GM21528 (cell line): ENCODE data around the gene MEP1A.
"Not testable (repeated sequence)": the region's sequence is repeated elsewhere in the genome, so short reads cannot be mapped to it uniquely, and the experiment has no call there.

Source experiments
- ATAC-seq: cut with Tn5 transposase; IDR thresholded peaks from one replicate; pipeline ENCODE4 v1.9.1; 2021; ENCODE audit warnings: mild to moderate bottlenecking, moderate library complexity; ENCODE audit not compliant: unreplicated experiment, low FRiP score

MEP1A gene

GRCh38 chr6:46773201-46773855, 19.9 kb upstream of the MEP1A start:
- ATAC-seq = no peak

DNA sequence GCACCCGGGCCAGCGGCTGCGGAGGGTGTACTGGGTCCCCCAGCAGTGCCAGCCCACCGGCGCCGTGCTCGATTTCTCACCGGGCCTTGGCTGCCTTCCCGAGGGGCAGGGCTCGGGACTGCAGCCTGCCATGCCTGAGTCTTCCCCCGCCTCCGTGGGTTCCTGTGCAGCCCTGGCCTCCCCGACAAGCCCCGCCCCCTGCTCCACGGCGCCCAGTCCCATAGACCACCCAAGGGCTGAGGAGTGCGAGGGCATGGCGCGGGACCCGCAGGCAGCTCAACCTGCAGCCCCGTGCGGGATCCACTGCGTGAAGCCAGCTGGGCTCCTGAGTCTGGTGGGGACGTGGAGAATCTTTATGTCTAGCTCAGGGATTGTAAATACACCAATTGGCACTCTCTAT, 18.5 kb upstream of the MEP1A start:
- not testable (repeated sequence) for ATAC-seq

- ATAC-seq = no peak
Observed at GRCh38 chr6:46776070-46776712, 17.0 kb upstream of the MEP1A start.

DNA sequence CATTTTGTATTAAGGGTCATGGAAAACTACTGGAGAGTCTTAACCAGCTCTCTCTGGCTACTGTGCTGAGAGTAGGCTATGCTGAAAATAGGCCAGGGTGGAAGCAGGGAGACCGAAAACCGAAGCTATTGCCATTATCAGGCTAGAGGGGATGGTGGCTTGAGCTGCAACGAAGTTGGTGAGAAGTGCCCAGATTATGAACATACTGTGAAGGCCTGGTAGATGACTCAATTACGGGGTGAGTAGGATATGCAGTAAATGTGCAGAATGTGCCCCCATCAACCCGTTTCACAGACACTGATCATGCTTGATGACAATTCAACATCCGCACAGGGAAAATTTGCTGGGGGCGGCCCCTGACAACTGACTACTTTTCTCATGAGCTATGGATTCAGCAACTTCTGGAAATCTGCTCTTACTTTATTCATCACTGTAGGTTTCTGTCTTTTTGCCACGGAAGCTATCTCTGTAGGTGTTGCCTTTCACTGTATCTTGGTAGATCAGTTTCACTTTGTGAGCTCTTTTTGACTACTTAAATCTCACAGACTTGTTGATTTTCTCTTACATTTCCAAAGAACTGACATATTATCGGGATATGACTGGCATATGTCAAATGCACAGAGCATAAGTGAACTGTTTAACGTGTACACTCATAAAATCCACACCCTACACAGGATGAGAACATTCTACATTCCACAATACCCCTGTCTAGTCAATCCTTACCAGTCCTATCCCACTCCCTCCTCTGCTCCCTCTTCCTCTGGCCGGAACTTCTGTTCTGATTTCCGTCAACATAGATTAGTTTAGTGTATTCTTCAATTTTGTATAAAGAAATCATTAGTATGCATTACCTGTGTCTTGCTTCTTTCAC, 15.5 kb upstream of the MEP1A start:
- ATAC-seq = no peak

GRCh38 chr6:46781478-46782378, 11.5 kb upstream of the MEP1A start:
- ATAC-seq = no peak

DNA sequence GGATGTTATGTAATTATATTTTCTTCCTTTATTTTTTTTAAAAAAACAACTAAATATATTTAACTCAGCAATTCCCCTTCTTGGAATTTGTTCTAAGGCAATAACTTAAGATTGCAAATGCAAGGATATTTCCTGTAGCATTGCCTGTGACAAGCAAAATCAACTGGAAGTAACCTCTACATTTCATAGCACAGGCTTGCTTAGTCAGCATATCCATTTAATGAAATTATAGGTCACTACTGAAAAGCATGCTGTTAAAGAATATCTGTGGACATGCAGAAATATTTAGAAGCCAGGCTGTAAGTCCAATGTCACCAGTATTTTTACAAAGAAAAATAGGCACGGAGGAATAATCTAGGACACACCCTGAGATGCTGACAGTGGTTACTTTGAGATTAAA, 8.7 kb upstream of the MEP1A start:
- no peak for ATAC-seq

DNA sequence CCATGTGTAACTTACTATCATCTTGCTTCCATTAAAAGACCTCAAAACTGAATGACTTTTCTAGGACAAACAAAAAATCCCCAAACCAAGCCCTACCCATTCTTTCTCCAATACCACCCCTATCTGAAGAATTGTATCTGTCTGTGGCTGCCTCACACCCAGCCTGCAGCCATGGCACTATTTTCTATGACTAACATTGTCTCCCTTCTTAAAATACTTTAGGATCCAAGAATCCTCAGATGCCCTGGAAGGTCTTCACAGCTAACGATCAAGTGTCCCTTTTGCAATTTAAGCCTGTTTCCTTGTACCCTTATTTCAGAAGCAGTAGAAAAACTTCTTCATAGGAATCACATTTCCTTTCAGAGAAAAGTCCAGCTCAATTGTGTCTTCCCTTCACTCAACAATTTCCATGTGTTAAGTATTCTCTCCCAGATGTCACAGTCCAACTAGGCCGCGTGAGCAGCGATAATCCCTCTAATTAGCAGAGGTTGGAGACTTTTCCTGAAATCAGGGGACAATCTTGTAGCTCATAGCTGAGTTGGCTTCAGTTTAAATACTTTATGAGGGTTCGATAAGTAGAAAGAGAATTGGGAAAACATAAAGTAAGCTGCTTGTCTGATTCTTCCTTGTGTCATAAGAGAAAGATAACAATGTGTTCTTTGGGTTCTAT, 5.2 kb upstream of the MEP1A start:
- ATAC-seq = no peak

DNA sequence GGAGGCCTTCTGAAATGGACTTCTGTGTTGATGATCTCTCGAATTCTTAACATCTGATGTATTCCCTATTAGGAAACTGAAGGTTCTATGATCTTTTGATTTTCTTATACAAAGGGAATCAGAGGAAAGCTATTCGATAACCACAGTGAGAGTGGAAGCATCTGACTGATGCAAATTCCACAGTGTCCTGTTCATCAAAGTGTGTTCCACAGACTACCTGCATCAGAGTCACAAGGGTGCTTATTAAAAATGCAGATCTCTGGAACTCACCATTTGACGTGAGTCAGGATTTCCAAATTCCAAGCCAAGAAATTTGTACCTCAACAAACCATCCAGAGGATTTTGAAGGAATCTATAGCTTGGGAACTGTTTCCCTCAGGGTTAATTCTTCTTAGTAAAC, 4.4 kb upstream of the MEP1A start:
- ATAC-seq = no peak

DNA sequence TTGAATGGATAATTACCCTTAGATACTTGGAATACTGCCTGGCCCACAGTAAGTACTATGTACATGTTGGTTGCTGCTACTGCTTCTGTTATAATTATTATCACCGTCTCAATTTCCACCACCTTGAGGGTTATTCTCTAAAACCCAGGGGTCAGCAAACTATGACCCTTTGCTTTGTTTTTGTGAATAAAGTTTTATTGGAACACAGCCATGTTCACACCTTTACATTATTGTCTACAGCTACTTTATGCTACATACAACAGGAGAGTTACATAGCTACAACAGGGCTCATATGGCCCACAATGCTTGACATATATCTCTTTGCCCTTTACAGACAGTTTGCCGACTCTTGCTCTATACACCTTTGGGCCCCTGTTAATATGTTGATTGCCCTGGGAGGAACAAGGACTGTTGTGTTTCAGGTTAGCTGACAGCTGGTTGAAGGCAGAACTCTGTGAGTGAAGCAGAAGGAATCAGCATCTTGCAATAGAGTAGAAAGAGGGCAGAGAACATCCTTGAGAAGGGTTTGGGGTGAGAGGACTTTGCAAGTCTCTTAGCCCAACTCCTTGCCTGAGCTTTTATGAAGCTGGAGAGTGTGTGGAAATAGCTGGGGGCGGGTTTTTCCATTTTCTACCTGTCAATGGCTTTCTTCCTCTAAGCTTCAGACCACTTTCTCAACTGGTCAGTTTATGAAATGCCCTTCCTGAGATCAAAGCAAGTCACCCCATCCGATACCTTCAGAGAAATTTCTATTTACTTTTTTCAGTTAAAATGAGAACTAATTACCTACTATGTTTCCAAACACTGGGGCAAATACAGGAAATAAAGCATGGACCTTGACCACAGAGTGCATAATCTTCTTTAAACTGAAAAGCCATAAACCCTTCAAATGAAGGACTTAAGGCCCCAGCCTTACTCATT, 3.5 kb upstream of the MEP1A start:
- ATAC-seq = no peak

DNA sequence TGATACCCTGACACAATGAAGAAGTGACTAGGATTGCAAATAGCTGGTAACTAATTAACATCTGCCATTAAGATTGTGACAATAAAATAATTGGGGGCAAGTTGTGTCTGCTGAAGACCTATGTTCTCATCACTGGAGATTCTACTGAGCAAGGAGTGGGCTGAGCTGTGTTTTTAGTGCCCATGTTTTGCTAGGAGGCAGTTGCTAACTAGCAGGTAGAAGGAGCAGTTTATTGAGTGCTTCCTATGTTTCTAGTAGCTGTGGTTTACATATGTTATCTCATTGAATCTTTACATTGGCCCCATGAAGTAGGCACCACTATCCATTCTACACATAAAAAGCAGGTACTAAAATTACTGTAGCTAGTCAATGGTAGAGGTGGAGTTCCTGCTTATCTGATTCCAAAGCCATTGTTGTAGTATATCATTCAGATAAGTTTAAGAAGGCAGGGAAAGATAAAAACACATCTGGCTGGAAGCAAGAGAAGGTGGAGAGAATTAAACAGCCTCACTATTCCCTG, 2.8 kb upstream of the MEP1A start:
- no peak for ATAC-seq

DNA sequence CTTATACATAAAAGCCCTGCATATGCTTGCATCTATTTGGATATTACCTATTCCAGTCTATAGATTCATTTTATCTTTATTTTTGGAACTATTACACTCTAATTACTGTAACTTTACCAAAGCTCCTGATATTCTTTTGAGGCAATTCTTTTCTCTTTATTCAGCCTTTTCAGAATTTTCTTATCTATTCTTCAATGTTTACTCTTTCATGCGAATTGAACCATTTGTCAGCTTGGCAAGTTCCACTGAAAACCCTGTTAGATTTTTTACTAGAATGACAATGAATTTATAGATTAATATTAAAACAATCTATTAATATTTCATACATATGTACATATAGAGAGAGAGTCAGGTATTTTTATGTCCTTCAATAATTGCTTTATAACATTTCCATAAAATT, 554 bp upstream of the MEP1A start:
- no peak for ATAC-seq

DNA sequence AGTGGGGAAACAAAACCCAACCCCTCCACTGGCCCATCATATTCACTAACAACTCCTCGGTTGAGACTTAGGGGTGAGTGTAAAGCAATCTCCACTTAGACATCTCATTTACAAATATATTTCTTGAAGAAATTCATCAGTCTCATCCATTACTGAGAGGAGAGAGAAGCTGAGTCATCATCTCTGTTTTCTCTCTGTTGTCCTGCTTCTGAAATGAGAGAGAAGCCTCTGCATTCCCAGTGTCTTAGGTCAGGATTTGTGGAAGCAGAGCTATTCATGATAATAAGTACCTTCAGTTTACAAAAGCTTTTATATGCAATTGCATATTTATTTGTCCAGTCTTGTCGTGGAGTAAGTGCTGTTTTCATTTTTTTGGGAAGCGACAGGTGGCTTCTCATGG, 879 bp downstream of the MEP1A start:
- no peak for ATAC-seq

- no peak for ATAC-seq
Observed at GRCh38 chr6:46795816-46796215, 2.6 kb downstream of the MEP1A start.

DNA sequence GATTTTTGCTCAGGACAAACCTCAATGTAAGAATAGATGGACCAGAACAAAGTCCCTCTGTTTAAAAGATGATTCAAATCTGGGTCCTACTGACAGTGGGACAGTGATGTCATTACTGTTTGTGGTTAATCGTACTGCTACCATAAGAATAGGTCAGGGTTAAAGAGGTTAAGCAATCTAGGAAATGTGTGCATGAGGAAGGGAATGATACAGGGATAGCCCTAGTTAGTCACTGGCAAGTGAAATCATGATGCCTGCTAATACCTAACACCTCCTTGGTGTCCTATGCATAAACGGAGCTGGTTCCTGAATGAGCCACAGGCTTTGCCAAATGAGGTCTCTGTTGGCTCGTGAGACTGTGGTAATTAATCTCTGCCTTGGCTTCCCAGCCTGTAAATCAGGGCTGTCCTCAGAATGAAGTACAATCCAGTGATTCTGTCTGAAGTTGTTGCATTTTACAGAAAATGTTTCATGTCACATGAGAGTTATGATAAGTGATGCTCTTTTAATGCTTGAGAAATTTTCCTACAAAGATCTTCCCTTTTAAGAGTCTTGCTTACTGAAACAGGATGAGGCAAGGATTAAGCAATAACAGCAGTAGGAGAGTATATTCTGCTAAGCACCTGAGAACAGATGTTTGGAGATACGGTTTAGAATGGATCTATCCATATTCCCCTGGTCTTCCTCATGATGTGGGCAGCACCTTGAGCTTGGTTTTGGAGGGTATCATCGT, 3.8 kb downstream of the MEP1A start:
- ATAC-seq = no peak

DNA sequence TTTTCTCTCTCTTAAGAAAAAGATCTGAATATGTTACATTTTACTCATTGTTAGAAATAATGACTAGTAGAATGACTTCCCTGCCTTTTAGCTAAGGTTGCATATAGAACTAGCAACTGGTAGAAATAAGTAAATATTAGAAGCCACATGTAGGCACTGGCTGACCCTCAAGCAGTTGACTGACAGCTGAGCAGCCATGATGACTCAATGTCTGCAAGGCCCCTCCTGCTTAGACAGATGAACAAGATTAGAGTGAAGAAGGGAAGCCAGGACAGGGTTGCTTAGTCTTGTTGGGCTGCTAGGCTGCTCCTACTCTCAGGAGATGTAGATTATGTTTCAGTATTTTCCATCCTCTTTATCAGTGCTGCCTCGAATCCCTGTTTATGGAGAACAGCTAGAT, 6.5 kb downstream of the MEP1A start:
- no peak for ATAC-seq

DNA sequence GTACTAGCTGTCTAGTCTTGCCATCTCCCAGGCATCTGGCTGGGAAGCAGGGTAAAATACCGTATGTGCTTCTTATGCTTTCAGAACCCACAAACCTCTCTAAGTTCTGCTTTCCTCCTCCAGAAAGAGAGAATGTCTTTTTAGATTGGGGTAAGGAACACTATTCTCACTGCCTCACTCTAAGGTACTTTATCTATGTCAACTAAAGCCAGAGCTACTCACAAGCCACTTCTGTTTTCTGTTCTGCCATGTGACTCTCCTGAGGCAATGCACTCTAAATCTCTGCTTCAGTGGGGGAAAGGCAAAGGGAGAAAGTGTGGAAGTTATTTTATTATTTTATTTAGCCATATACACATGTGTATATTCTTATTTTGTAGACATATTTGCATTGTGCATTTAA, 15.6 kb downstream of the MEP1A start:
- no peak for ATAC-seq

- no peak for ATAC-seq
Observed at GRCh38 chr6:46815130-46815529, 21.9 kb downstream of the MEP1A start.

GRCh38 chr6:46816626-46817025, 23.4 kb downstream of the MEP1A start:
- ATAC-seq = no peak
